Nephron progenitor cell (in vitro differentiated cells): Measurements from ENCODE around the gene ABHD17C.

Experiments used
- DNase-seq: peaks from one replicate; pipeline ENCODE4 v3.0.0; 2021
- H3K27ac Mint-ChIP-seq: 2 replicates; pipeline ENCODE4 v1.8.0; 2021; ENCODE audit warnings: mild to moderate bottlenecking, moderate library complexity, mixed read lengths
- H3K27me3 Mint-ChIP-seq: 2 replicates; pipeline ENCODE4 v1.8.0; 2021; ENCODE audit warnings: mild to moderate bottlenecking, low read depth, mixed read lengths; ENCODE audit not compliant: poor library complexity
- H3K36me3 Mint-ChIP-seq: 2 replicates; pipeline ENCODE4 v1.8.0; 2021; ENCODE audit warnings: low read depth, mixed read lengths
- H3K4me1 Mint-ChIP-seq: 2 replicates; pipeline ENCODE4 v1.8.0; 2021; ENCODE audit warnings: mixed read lengths
- H3K4me3 Mint-ChIP-seq: 2 replicates; pipeline ENCODE4 v1.8.0; 2021; ENCODE audit warnings: mild to moderate bottlenecking, moderate library complexity, mixed read lengths
- H3K9me3 Mint-ChIP-seq: 2 replicates; pipeline ENCODE4 v1.8.0; 2021; ENCODE audit warnings: mild to moderate bottlenecking, moderate library complexity, mixed read lengths
- CTCF ChIP-seq: fragments of 200-600 bp; sonication (generic); IDR thresholded peaks from 2 replicates; pipeline ENCODE4 v1.5.0; 2021; ENCODE audit warnings: antibody characterized with exemption

ABHD17C gene

DNA sequence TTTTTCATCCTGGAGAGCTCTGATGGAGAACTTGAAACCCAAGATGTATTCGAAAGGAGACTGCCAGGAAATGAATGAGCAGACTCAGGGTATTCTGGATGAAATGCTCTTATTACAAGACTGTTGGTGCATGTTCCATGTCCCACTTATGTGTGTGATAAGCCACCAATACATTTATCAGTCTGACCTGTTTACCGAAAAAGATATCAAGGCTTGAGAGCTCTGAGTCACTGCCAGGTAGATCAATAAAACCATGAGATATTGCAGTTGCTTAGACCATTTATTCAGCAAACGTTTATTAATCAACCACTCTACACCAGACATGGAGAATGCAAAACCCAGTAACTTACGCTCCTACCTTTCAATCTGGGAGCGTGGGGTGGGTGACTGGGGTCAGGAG is 101.3 kb downstream of the ABHD17C start:
- TF ChIP-seq CTCF: no peak
- Mint-ChIP-seq H3K27me3 (peaks cover 39% of the 10 kb centered on the region), H3K9me3 (no peaks in the 10 kb centered on the region), H3K4me1 (peaks cover 7% of the 10 kb centered on the region), H3K4me3 (no peak overlapping the region), H3K36me3 (no peaks in the 10 kb centered on the region), H3K27ac (no peak overlapping the region)
- DNase-seq: no peak

- H3K36me3 Mint-ChIP-seq: no peaks in the 10 kb centered on the region
- no peak for DNase-seq
Measured at GRCh38 chr15:80798911-80799310, 103.8 kb downstream of the ABHD17C start.

DNA sequence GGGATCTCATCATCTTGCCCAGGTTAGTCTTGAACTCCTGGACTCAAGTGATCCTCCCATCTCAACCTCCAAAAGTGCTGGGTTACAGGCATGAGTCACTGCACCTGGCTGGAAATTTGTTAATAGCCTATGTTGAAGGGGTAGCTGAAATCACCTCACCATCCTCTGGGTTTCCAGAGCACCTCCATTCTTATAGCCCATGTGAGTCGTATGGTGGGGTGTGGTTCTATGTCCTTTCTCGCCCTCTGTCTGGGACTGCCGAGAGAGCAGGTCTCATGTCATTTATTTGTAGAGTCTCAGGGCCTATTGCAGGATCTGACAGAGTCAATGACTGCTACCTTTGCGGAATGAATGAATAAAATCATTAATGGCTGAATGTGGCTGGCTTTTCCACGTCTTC is 105.0 kb downstream of the ABHD17C start:
- Mint-ChIP-seq H3K4me1 (peaks cover 7% of the 10 kb centered on the region), H3K36me3 (no peaks in the 10 kb centered on the region), H3K27ac (no peak overlapping the region), H3K4me3 (no peak overlapping the region), H3K9me3 (no peaks in the 10 kb centered on the region), H3K27me3 (peaks cover 23% of the 10 kb centered on the region)
- TF ChIP-seq CTCF: no peak
- no peak for DNase-seq

More at GRCh38 chr15:80798911-80799310, 103.8 kb downstream of the ABHD17C start:
- TF ChIP-seq CTCF: no peak
- Mint-ChIP-seq H3K4me1 (no peaks in the 10 kb centered on the region), H3K4me3 (no peak overlapping the region), H3K9me3 (no peaks in the 10 kb centered on the region), H3K27ac (no peak overlapping the region), H3K27me3 (peaks cover 32% of the 10 kb centered on the region)

DNA sequence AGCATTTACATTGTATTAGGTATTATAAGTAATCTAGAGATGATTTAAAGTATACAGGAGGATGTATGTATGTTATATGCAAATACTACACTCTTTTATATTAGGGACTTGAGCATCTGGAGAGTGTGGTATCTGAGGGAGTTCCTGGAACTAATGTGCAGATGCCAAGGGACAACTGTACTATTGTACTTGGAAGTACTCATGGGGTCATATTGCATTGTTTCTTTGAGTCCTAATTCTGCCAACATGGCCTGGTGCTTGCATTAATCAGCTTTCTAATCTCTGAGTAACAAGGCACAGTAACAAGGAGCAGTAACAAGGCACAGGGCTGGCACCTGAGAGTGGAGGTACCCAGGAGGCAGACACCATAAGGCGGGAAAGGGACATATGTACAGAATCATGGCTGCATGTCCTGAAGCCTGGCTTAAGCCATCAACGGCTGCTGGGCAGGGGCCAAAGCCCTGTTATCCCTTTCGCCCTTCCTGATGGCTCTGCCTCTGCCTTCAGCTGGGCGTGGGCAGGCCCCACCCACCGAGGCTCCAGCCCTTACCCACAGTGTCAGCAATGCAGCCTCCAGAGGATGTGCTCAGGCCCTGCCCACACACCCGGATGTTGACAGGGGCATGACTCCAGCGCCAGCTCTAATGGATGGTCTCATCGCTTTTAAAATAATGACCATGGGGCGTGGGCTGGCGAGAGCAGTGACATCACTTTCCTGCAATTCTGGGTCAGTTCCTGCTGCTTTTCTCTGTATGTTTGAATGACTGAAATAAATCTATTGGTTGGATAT is 107.0 kb downstream of the ABHD17C start:
- Mint-ChIP-seq H3K27ac (no peak overlapping the region), H3K4me1 (peaks cover 11% of the 10 kb centered on the region), H3K4me3 (no peak overlapping the region), H3K36me3 (no peaks in the 10 kb centered on the region), H3K27me3 (peaks cover 17% of the 10 kb centered on the region), H3K9me3 (no peaks in the 10 kb centered on the region)
- no peak for DNase-seq
- TF ChIP-seq CTCF: no peak

GRCh38 chr15:80803580-80804525 is 108.7 kb downstream of the ABHD17C start:
- Mint-ChIP-seq H3K4me3 (no peak overlapping the region), H3K27ac (no peak overlapping the region), H3K27me3 (peaks cover 17% of the 10 kb centered on the region), H3K9me3 (no peaks in the 10 kb centered on the region), H3K36me3 (no peaks in the 10 kb centered on the region), H3K4me1 (peaks cover 11% of the 10 kb centered on the region)
- no peak for TF ChIP-seq CTCF
- DNase-seq: no peak
